A549 (cell line): ENCODE measurements around the gene FBXL13.

Source experiments
- JUNB ChIP-seq: fragments of >200 bp; sonication (Bioruptor Twin); formaldehyde crosslinking; IDR thresholded peaks from 2 replicates; pipeline ENCODE4 v1.6.1; 2016
- TF ChIP-seq, protein P1 (sequence below): fragments of >200 bp; sonication (Bioruptor Twin); formaldehyde crosslinking; IDR thresholded peaks from 3 replicates; pipeline ENCODE4 v1.5.1; 2016
- TF ChIP-seq, protein P2 (sequence below): IDR thresholded peaks from 2 replicates; pipeline ENCODE4 v1.6.1; 2012

DNA sequence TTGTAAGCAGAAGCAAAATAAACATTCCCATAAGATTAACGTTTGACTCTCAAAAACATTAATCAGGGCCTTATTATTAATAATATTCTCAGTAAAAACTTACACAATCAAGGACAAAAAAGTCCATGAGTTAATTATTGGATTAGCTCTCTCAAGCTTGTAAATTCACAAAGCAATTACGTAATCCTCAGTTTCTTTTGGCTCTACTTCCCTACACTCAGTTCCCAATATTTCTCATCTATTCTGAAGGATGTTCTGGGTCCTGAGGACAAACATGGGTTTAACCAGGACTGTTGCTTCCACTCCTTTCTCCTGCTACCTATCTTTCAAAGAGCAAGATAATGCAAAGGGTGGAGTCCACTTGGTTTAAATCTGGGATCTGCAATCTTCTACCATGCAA, 15.1 kb downstream of the FBXL13 start:
- TF ChIP-seq JUNB, result no peak
- TF ChIP-seq, protein P1, sequence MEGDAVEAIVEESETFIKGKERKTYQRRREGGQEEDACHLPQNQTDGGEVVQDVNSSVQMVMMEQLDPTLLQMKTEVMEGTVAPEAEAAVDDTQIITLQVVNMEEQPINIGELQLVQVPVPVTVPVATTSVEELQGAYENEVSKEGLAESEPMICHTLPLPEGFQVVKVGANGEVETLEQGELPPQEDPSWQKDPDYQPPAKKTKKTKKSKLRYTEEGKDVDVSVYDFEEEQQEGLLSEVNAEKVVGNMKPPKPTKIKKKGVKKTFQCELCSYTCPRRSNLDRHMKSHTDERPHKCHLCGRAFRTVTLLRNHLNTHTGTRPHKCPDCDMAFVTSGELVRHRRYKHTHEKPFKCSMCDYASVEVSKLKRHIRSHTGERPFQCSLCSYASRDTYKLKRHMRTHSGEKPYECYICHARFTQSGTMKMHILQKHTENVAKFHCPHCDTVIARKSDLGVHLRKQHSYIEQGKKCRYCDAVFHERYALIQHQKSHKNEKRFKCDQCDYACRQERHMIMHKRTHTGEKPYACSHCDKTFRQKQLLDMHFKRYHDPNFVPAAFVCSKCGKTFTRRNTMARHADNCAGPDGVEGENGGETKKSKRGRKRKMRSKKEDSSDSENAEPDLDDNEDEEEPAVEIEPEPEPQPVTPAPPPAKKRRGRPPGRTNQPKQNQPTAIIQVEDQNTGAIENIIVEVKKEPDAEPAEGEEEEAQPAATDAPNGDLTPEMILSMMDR, result no peak
- TF ChIP-seq, protein P2, sequence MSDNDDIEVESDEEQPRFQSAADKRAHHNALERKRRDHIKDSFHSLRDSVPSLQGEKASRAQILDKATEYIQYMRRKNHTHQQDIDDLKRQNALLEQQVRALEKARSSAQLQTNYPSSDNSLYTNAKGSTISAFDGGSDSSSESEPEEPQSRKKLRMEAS, result no peak
